Measurements from ENCODE around the gene ENAH.
"Not testable (repeated sequence)": the region's sequence is repeated elsewhere in the genome, so short reads cannot be mapped to it uniquely, and the experiment has no call there.

The ENAH gene

DNA sequence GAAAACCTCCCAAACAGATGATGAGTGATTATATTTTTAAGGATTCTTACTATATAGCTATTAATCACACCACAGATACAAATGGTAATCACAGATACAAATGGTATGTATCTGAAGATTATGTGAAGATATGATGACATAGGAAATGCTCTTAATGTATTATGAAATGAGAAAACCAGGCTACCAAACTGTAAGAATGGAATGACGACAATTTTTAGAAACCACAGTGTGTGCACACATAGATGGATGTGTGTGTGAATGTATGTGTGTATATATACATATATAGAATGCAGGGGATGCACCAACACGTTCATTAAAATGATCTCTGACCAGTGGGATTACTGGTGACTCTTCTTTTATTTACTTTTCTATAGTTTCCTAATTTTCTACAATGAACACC is 21.5 kb upstream of the ENAH start:
- no peak for DNase-seq (ENCODE audit: low spot score)

DNA sequence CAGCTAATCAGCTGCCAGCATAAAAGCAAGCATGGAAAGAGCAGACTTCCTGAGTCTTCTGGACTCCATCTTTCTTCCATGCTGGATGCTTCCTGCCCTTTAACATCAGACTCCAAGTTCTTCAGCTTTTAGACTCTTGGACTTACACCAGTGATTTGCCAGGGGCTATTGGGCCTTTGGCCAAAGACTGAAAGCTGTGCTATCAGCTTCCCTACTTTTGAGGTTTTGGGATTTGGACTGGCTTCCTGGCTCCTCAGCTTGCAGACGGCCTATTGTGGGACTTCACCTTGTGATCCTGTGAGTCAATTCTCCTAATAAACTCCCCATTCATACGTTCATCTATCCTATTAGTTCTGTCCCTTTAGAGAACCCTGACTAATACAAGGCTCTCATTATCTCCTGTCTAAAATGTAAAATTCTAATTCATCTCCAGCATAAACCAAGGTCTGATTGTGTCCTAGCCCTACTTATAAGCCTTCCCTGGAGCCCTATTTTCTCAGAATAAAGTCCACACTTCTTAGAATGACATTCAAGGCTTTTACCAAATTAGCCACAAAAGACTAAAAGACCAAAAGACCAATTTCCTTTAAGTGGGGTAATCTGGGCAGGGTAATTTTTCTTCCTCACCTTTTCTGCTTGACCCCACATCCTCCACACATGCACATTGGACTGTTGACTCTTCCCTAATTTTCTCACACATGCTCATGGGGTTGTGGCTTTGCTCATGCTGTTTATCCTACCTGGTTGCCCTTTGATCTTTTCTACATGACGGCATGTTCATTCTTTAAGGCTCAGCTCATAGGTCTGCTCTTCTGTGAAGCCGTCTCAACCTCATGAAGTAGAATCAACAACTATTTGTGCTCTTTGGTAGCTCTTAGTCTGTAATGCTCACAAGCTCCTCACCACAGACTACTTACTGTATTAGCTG is 18.1 kb upstream of the ENAH start:
- no peak for DNase-seq (ENCODE audit: low spot score)

DNA sequence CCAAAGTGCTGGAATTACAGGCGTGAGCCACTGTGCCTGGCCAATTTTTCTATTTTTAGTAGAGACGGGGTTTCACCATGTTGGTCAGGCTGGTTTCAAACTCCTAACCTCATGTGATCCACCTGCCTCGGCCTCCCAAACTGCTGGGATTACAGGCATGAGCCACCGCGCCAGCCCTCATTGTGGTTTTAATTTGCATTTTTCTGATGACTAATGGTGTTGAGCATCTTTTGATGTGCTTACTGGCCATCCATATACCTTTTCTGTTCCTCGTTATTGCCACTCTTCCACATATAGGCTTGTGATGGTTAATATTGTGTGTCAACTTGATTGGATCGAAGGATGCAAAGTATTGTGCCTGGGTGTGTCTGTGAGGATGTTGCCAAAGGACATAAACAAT is 17.4 kb upstream of the ENAH start:
- DNase-seq (ENCODE audit: low spot score) = no peak

DNA sequence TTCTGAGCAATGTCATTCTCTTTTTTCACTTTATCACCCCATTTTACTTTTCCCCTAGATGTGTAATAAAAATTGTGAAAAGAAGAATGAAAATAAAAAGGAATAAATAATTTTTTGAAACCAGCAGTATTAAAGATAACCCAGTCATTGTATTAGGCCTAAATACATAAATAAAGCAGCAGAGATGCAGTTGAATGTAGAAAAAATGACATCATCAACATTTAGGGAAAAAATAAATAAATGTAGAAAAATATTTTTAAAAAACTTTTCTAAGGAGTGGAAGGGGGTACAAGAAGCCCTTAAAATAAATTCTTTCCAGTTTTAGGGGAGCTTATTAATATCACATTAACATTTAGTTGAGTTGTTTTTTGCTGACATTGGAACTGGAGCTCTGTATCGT is 15.3 kb upstream of the ENAH start:
- DNase-seq (ENCODE audit: low spot score) = no peak

DNA sequence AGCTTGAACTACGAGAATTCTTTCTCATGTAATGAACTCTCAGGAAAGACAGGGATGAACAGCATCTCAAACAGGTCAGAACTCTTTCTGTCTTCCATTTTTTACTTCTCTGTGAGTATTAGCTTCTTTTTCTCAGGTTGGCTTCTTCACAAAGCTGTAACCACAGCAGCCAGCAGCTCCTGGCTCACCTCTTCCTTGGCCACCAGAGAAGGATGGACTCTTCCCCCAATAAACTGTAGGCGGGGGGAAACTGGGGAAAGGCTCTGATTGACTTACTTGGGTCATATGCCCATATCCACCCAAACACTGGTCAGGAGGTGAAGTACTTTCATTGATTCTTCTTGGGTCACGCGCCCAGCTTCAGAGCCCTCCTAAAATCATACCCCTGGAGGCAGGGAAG is 14.4 kb upstream of the ENAH start:
- no peak for DNase-seq (ENCODE audit: low spot score)

DNA sequence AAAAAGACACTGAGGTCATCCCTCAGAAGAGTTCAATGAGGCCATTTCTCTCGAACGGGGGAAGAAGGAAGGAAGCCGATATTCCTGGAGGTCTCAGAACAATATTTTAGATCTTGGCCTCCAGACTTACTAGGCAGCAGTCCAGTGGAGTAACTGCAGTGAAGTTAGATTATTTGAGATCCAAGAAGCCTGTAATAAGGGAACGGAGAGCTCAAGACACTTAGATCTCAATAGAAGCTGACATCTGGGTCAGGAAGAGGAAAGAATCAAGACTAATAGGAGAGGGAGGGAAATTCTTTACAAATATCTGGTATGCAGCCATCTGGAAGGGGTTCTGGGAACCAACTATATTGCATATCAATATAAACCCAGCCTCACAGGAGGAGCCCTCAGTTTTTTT is 13.6 kb upstream of the ENAH start:
- DNase-seq (ENCODE audit: low spot score) = no peak

DNA sequence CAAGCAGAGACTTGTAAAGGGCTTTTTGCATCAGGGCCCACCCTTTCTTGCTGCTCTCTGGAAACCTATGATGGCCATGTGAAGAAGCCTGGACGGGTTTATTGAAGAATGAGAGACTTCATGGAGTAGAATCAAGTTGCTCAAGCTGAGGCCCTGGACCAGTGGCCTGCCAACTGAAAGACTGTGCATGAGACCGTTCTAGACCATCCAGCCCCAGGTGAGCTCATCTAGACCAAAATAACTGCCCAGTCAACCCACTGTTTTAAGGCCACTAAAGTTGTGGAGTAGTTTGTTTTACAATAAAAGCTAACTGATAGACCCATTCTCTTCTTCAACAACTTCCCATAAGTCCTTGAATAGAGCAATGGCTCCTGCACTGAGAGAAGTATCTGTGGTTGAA is 11.8 kb upstream of the ENAH start:
- no peak for DNase-seq (ENCODE audit: low spot score)

DNA sequence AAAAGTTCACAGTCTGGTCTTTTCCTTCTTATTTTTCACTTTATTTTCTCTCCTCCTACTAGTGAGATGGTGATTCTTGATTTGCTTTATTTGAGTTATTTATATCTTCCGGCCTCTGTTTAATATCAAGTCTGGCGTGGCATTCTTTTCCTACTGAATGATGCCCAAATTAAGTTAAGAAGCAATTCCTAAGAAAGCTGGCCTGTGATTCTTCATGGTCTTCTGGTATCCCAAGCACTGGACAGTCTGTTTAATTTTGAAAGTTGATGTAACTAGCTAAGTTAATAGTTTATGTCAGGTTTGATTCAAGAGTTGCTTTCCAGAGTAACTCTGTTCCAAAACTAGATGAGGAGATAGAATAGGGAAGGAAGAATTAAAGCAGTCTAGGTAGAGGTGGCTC is 9.2 kb upstream of the ENAH start:
- no peak for DNase-seq (ENCODE audit: low spot score)

DNA sequence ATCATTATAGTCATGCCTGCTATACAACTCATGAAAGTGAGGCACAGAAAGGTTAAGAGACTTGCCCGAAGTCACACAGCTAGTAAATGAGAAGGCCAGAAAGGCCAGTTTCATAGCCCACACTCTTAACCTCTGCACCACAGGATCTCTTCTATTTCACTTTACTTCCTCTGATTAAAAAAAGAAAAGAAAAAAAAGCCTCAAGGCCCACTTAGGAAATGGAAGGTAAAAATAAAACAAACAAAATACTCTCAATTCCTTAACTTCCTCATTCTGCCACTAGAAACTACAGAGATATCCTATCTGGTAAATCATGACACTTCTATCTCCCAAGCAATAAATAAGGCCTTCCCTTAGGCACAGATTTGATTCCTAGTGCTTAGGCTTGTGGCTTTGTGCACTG is 7.6 kb upstream of the ENAH start:
- peak; percentile 50 for DNase-seq (ENCODE audit: low spot score)

DNA sequence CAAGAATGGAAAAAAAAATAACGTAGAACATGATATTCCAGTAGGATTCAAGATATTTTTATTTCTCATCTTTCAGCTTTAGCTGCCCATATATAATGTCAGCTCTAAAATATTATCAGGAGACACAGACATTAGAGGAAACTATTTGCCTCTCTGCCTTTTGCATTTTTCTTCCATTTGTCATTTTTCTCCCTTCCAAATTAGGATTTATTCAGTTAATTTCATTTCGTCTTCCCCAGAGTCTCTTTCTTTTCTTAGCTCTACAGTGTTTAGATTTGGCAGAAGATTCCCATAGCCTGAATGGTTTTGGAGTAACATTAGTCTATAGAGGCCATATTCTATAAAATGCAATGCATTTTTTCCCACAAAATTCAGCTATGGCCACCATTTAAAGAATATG is 5.1 kb upstream of the ENAH start:
- no peak for DNase-seq (ENCODE audit: low spot score)

DNA sequence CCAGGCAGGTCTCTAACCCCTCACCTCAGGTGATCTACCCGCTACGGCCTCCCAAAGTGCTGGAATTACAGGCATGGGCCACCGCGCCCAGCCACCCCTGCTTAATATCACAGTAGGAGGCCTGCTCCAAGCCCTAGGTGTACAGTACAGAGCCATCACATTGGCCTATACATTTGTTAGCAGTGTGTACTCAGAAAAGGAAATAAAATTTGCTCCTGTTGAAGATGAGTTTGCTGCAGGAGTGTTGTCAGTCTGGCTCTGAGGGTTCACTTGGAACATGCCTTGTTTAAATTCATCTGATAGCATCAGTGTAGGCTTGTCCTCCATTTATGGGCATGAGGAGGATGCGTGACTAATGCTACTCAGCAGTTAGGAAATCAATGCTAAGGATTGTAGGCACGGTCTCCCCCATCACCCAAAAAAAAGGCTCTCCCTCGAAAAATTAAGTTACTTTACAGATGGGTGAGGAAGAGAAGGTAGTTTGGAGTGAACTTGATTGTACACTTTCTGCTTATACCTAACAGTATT is 4.6 kb upstream of the ENAH start:
- DNase-seq (ENCODE audit: low spot score) = no peak

DNA sequence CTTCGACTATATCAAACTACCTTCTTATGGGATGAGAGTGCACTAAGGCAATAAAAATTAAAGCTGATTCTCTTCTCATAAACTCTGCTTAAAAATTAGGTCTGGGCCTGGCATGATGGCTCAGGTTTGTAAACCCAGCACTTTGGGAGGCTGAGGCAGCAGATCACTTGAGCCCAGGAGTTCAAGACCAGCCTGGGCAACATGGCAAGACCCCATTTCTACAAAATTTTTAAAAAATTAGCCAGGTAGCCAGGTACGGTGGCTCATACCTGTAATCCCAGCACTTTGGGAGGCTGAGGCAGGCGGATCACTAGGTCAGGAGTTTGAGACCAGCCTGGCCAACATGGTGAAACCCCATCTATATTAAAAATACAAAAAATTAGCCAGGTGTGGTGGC is 3.3 kb upstream of the ENAH start:
- DNase-seq (ENCODE audit: low spot score) = not testable (repeated sequence)

DNA sequence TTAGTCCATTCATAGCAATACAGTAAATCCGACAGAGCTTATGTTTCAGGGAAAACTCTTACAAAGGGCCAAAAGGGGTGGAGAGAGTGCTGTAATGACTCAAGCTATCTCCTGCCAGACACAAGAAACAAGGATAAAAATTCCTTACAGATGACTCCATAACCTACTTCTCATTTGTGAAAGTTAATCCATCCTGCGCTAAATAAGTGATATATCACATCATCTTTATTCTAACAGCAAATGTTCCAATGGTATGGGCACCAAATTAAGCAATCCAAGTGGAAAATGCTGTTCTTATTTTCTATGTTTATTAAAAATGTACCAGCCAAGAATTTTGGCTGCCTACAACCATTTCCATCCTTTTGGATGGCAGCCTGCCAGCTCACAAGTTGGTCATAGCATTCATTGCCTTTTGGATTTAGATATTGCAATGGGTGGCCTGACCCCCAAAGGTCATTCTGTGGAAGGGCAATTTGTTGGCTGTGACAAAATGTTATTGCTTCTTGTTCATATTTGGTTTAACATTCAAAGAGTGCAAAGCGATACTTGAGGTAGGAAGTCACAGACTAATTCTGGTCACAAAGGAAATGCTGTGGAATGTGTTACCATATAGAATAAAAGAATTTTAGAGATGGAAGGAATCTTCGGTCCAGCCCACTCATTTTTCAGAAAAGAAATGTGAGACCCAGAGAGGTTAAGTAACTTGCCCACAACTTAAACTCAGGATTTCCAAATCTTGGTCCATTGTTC is 2.8 kb upstream of the ENAH start:
- peak; percentile 66 for DNase-seq (ENCODE audit: low spot score)

DNA sequence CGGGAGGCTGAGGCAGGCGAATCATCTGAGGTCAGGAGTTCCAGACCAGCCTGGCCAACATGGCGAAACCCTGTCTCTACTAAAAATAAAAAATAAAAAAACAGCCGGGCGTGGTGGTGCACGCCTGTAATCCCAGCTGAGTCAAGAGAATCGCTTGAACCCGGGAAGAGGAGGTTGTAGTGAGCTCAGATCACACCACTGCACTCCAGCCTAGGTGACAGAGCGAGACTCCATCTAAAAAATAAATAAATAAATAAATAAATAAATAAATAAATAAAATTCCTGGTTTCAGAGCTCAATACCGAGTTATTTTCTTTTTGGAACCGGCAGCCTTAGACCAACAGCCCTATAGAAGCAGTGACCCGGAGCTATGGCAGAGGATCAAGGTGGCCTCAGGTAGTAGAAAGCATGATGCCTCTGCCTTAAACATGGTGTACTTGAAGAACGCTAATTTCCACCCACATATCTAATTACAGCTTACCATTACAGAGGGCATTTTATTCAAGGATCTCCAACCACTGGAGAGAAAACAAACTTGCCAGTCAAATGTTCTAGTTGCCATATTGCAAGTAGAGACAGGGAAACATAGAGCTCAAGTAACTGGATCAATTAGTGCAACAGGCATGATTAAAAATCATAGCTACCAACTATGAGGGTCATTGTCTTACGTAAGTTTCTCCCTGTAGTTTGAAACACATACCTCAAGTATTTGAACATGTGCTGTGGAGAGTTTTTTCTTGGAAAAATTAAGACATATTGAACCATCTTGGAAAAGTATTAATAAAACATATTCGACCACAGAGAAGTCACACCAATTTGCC is 2.0 kb upstream of the ENAH start:
- DNase-seq (ENCODE audit: low spot score) = peak; percentile 18

DNA sequence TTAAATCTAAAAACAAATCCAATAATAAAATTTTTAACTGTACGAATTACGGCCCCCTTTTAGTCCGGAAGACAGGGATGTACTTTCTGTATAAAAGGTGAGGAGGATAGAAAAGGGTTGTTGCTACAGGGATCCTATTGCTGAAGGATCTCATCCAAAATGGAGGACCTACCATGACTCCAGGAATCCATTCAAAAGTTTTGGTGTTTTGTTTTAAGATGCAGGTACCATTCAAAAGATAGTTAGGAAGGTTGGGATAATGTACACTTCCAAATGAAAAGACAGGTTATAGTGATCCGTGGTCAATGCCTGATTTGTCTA is 1.3 kb upstream of the ENAH start:
- no peak for DNase-seq (ENCODE audit: low spot score)

DNA sequence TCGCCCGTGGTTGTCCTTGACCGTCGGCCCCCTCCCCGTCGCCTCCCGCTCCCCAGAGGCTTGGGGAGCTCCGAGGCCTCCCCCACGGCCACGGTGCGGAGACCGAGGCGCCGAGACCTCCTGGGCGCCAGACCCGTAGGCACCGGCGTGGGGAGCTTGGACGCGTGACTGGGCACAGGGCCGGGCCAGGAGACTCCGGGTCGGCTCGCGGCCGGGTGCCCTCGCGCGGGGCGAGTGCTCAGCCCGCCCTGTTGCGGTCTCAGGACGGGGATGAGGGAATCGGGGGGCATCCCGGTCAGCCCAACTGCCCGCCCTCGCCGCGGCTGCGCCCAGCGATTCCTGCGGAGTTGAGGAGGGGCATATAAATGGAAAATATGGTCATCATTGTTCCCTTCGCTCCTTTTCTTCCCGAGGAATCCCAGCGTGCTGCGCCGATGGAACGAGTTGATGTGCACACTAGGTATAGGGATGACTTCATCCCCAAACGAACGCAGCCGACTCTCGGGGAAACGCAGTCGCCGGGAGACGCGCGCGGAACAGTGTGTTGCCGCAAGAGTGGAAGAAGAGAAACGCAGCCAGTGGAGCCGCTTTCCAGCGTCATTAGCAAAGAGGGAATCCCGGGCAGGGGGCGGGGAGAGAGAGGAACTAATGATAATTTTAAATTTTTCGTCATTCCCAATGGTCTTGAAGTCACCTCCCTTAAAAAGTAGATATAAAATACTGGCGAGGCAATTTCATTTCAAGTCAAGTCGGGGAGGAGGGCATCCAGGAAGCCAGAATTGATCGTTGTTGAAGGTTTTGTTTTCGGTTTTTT is 747 bp upstream of the ENAH start:
- peak; percentile 30 for DNase-seq (ENCODE audit: low spot score)

DNA sequence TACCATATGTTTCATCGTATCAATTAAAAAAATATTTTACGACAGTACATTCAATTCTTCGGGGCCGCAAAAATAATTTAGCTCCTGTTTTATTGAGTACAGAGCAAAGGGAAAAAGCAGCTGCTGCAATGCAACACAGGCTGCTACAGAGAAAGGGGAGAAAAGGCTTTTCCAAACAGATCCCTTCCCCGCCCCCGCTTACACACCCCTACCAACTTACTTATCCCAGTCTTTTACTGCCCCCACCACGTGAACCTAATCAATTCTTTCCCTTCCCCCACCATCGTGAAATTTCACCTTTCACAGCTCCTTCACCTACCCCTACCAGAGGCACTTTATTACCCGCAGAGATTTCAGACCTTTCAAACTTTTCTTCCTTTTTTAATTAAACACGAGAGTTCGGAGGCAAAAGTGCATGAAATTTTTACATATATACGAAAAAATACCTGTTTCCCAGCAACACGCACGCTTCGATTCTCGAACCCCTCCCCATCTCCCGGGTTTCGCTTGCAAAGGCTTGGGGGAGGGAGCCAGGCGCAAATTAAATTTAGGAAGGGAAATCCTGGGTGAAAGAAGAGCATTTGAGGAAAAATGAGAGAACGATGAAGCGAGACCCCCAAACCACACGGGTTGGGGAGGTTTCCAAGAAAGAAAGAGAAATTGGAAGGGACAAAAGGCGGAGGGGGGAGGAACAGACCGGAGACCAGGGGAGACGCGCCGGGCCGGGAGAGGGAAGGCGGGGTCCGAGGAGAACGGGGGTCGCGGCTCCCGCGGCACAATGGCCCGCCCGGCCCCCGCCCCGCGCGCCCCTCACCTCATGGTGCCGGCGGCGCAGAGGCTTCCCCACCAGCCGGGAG is 823 bp downstream of the ENAH start:
- DNase-seq (ENCODE audit: low spot score) = peak; percentile 36

DNA sequence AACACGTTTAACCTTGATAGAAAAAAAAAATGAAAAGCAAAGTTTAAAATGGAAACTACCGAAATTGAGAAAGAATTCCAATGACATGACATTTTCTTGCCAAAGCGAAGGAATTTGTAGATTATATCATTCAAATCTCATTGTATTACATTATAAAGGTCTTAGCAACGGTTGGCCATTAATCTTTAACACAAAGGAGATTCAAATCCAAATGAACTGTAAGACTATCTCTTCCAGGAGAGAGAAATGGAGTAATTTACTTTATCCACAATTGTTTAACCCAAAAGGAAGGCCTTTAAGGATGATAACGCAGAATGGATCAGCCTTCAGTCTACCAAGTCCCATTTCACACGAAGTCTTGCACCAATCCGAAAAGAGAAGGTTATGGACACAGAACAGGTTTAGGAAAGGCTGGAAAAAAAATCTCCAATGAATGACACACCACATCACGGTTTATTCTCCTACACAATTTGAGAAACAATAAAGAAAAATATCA is 1.5 kb downstream of the ENAH start:
- no peak for DNase-seq (ENCODE audit: low spot score)

DNA sequence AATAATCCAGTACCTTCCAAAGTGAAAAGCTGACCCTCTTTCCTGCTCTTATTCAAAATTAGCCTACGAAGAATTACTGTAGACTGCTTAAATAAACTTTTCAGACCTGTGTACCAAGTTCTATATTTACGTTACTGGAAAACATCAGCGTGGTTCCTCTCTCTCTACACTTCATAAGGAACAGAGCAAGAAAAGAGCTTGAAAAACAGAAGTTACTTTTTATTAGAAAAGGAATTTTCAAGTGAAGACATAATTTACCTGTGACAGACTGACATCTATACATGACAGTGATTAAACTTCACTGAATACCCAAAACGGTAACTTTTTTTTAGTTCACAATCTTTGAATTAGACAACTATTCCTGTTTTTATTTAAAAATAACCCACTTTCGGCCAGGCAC is 2.7 kb downstream of the ENAH start:
- DNase-seq (ENCODE audit: low spot score) = no peak

DNA sequence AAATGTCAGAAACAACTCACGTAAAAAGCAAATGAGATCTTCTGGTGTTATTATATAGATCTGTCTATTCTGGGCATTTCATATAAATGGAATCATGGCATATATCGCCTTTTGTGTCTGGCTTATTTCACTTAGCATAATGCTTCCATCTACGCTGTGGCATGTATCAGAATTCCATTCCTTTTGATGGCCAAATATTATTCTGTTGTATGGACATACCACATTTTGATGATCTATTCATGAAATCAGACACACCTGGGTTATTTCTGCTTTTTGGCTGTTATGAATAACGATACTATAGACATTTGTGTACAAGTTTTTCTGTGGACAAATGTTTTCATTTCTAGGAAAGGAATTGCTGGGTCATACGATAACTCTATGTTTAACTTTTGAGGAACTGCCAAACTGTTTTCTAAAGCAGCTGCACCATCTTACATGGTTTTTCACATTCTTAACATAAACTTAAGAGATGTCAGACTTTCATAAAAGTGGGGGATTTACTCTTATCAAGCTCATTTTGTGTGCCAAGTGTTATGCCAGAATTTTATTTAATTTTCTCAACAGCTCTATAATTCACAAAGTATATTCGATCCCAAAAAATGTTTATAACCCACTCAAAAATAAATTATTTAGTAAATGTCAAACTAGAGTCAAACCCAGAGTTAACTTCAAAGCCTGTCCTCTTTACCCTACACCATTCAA is 7.6 kb downstream of the ENAH start:
- no peak for DNase-seq (ENCODE audit: low spot score)

Data from NAMALWA (cell line).